Naive thymus-derived CD4-positive, alpha-beta T cell (primary cell): ENCODE data around the gene IBTK. TPM values are rescaled to one million over a fixed set of nuclear protein-coding genes. Genes with fewer than 3 reads are reported as not detected.
"Not testable (repeated sequence)": the region's sequence is repeated elsewhere in the genome, so short reads cannot be mapped to it uniquely, and the experiment has no call there.

Experiments
- ATAC-seq: fragments of 150-1000 bp; cut with Tn5 transposase; 2 replicates; pipeline ENCODE4 v1.10.0; 2021; ENCODE audit warnings: mild to moderate bottlenecking, moderate library complexity
- CTCF ChIA-PET: fragments of 350-600 bp; sonication (Branson Sonifier 250); formaldehyde crosslinking; loops from one replicate; lab custom pipeline; 2021; ENCODE audit warnings: antibody characterized with exemption; lab: Charles Lee
- POLR2A ChIA-PET: fragments of 350-600 bp; sonication (Branson Sonifier 250); formaldehyde crosslinking; loops from one replicate; lab custom pipeline; 2021; ENCODE audit warnings: antibody characterized with exemption, inconsistent platforms; lab: Charles Lee
- DNase-seq, 9 donors: peaks; one replicate each; pipeline versions ENCODE4 v3.0.0 to v3.0.0-alpha.2; 2020 to 2022; ENCODE audit warnings: mixed read lengths in 1 of 9
- H3K27ac ChIP-seq: one replicate; pipeline ENCODE4 v1.7.0; 2013; ENCODE audit warnings: mild to moderate bottlenecking, low read depth, low read length, moderate library complexity
- H3K27me3 ChIP-seq, 2 donors: one replicate each; pipeline ENCODE4 v1.7.0; 2013; ENCODE audit warnings: low read length in 2 of 2, mild to moderate bottlenecking in 2 of 2, moderate library complexity in 2 of 2; ENCODE audit not compliant: control insufficient read depth in 2 of 2, insufficient read depth in 2 of 2
- H3K36me3 ChIP-seq, 3 experiments: 1 replicate in 2 of 3; 2 replicates in 1 of 3; pipeline ENCODE4 v1.7.0; 2013; ENCODE audit warnings: low read length in 3 of 3, mild to moderate bottlenecking in 3 of 3, moderate library complexity in 1 of 3; ENCODE audit not compliant: insufficient read depth in 3 of 3, control insufficient read depth in 2 of 3
- H3K4me1 ChIP-seq, 2 donors: one replicate each; pipeline ENCODE4 v1.7.0; 2013; ENCODE audit warnings: low read length in 2 of 2, mild to moderate bottlenecking in 2 of 2, moderate library complexity in 1 of 2; ENCODE audit not compliant: control insufficient read depth in 2 of 2, insufficient read depth in 2 of 2
- H3K4me3 ChIP-seq: 2 replicates; pipeline ENCODE4 v1.7.0; 2013; ENCODE audit warnings: mild to moderate bottlenecking, low read length
- H3K9me3 ChIP-seq, 3 experiments: 1 replicate in 2 of 3; 2 replicates in 1 of 3; pipeline ENCODE4 v1.7.0; 2013; ENCODE audit warnings: low read length in 3 of 3; ENCODE audit not compliant: control insufficient read depth in 2 of 3
- H3K27ac Mint-ChIP-seq, 9 donors: one replicate each; pipeline ENCODE4 v1.8.0; 2020 to 2022; ENCODE audit warnings: mixed read lengths in 9 of 9, mild to moderate bottlenecking in 8 of 9, moderate library complexity in 5 of 9, inconsistent platforms in 2 of 9
- H3K27me3 Mint-ChIP-seq, 5 donors: one replicate each; pipeline ENCODE4 v1.8.0; 2021 to 2022; ENCODE audit warnings: mixed read lengths in 5 of 5, mild to moderate bottlenecking in 1 of 5
- H3K36me3 Mint-ChIP-seq, 5 donors: one replicate each; pipeline ENCODE4 v1.8.0; 2020 to 2022; ENCODE audit warnings: mixed read lengths in 5 of 5, mild to moderate bottlenecking in 3 of 5, inconsistent platforms in 1 of 5
- H3K4me1 Mint-ChIP-seq, 7 donors: one replicate each; pipeline ENCODE4 v1.8.0; 2020 to 2022; ENCODE audit warnings: mixed read lengths in 7 of 7, mild to moderate bottlenecking in 3 of 7, inconsistent platforms in 1 of 7
- H3K4me3 Mint-ChIP-seq, 10 donors: one replicate each; pipeline ENCODE4 v1.8.0; 2020 to 2022; ENCODE audit warnings: mild to moderate bottlenecking in 10 of 10, mixed read lengths in 10 of 10, moderate library complexity in 6 of 10, inconsistent platforms in 2 of 10
- H3K9me3 Mint-ChIP-seq, 11 donors: one replicate each; pipeline ENCODE4 v1.8.0; 2020 to 2022; ENCODE audit warnings: mixed read lengths in 11 of 11, mild to moderate bottlenecking in 4 of 11, inconsistent platforms in 1 of 11, moderate library complexity in 1 of 11
- intact Hi-C, 2 donors: fragments of 100-400 bp; cut with micrococcal nuclease; formaldehyde crosslinking; loops; one replicate each; pipeline ENCODE4 v1.15.1; 2023
- polyA plus RNA-seq, 2 donors: library from polyadenylated mRNA; unstranded; fragments of 300-500 nt; fragmentation: Illumina TruSeq; gene quantifications; one replicate each; pipeline ENCODE4 v1.2.3, GENCODE V29; 2021
- total RNA-seq, 6 experiments: library from RNA in 5 of 6; stranded (reverse) in 5 of 6; gene quantifications; 1 replicate in 5 of 6; 2 replicates in 1 of 6; pipeline ENCODE4 v1.2.3 and lab custom pipeline; 2021 to 2026

Gene IBTK
- total RNA-seq (10 to 100 TPM; 16.6 to 35.8 (median 26.1) TPM), polyA plus RNA-seq (10 to 100 TPM; 15.6 to 19.0 TPM), total RNA-seq (lab: John Stamatoyannopoulos, UW) (62.1 reads per million, percentile 75 among the genes with 10 or more reads in this experiment)

- peaks cover 0 to 8% (median 0%) of the 10 kb centered on the region in 3 experiments for H3K36me3 ChIP-seq
- peak within 1 kb of the TSS; percentile 87 for H3K4me3 ChIP-seq
- peaks cover 21 to 51% (median 42%) of the 10 kb centered on the region in 7 donors for H3K4me1 Mint-ChIP-seq
- no peaks in the 10 kb centered on the region for H3K27me3 Mint-ChIP-seq
- peaks cover 0 to 8% (median 3%) of the 10 kb centered on the region in 5 donors for H3K36me3 Mint-ChIP-seq
- peaks cover 12 to 15% of the 10 kb centered on the region in 2 donors for H3K4me1 ChIP-seq
- intact Hi-C loops: loop anchor here (1.0 to 2.0 kb wide), 6 partner anchors 495 to 1979 kb away; partner anchors contain the start of genes CEP162 (in 2 of the 2), TENT5A (in 2 of the 2), DOP1A (in 1 of the 2) and PGM3 (in 1 of the 2)
- no peaks in the 10 kb centered on the region for H3K27me3 ChIP-seq
- H3K27ac ChIP-seq: peak within 1 kb of the TSS; percentile 85
- H3K4me3 Mint-ChIP-seq: peak within 1 kb of the TSS; percentile 92 to 99 (median 98)
- POLR2A ChIA-PET: interaction anchor here (0.5 kb wide), 1 partner anchor 18 kb away, joined by 3 read pairs; no protein-coding TSS in a partner anchor
- H3K27ac Mint-ChIP-seq: peak within 1 kb of the TSS; percentile 93 to 99 (median 97)
- DNase-seq (peak; percentile 86 to 97 (median 92)), ATAC-seq (peak; percentile 97)
- CTCF ChIA-PET: interaction anchor here (1.5 to 1.8 kb wide), 2 partner anchors 810 to 820 kb away, joined by 3 to 6 read pairs; partner anchors contain the start of gene DOP1A
- no peaks in the 10 kb centered on the region for H3K9me3 ChIP-seq
- peaks cover 0 to 1% (median 0%) of the 10 kb centered on the region in 11 donors for H3K9me3 Mint-ChIP-seq
Measured at GRCh38 chr6:82247505-82248272, at the start of gene IBTK. IBTK (minus strand) TSS chr6:82247744; CDS start chr6:82240486, 7,258 bp downstream.

GRCh38 chr6:82283771-82284410 is 36.3 kb upstream of the IBTK start:
- Mint-ChIP-seq H3K36me3 (no peaks in the 10 kb centered on the region), H3K9me3 (peaks cover 0 to 3% (median 0%) of the 10 kb centered on the region in 11 donors), H3K27ac (no peak overlapping the region), H3K27me3 (peaks cover 0 to 10% (median 0%) of the 10 kb centered on the region in 5 donors), H3K4me1 (peaks cover 6 to 23% (median 16%) of the 10 kb centered on the region in 7 donors), H3K4me3 (no peak overlapping the region)
- DNase-seq (no peak), ATAC-seq (no peak)
- Histone ChIP-seq H3K4me1 (peaks cover 0 to 4% of the 10 kb centered on the region in 2 donors), H3K27ac (no peak overlapping the region), H3K4me3 (no peak overlapping the region), H3K36me3 (no peaks in the 10 kb centered on the region), H3K27me3 (no peaks in the 10 kb centered on the region), H3K9me3 (no peaks in the 10 kb centered on the region)
- ChIA-PET POLR2A (no interaction called here), CTCF (interaction anchor here (0.6 kb wide), 1 partner anchor 65 kb away, joined by 3 read pairs; no protein-coding TSS in a partner anchor)
- intact Hi-C loops: no loop called here

DNA sequence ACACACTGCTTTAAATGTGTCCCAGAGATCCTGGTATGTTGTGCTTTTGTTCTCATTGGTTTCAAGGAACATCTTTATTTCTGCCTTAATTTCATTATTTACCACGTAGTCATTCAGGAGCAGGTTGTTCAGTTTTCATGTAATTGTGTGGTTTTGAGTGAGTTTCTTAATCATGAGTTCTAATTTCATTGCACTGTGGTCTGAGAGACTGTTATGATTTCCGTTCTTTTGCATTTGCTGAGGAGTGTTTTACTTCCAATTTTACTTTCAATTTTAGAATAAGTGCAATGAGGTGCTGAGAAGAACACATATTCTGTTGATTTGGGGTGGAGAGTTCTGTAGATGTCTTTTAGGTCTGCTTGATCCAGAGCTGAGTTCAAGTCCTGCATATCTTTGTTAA is 34.0 kb upstream of the IBTK start:
- DNase-seq, H3K9me3 ChIP-seq, H3K36me3 ChIP-seq, H3K27me3 ChIP-seq, H3K27ac ChIP-seq, POLR2A ChIA-PET, H3K9me3 Mint-ChIP-seq, H3K36me3 Mint-ChIP-seq, H3K4me3 ChIP-seq, ATAC-seq, H3K27me3 Mint-ChIP-seq, H3K4me1 ChIP-seq, intact Hi-C loops, CTCF ChIA-PET: not testable (repeated sequence)
- peak overlapping the region in 9 of 10 donors; percentile 2 to 57 (median 42) for H3K4me3 Mint-ChIP-seq
- peaks cover 6 to 22% (median 15%) of the 10 kb centered on the region in 7 donors for H3K4me1 Mint-ChIP-seq
- H3K27ac Mint-ChIP-seq: peak overlapping the region; percentile 9 to 78 (median 28)

GRCh38 chr6:82277686-82278085 is 30.1 kb upstream of the IBTK start:
- Histone ChIP-seq H3K27me3 (no peaks in the 10 kb centered on the region), H3K4me3 (no peak overlapping the region), H3K36me3 (no peaks in the 10 kb centered on the region), H3K4me1 (no peaks in the 10 kb centered on the region), H3K27ac (no peak overlapping the region), H3K9me3 (no peaks in the 10 kb centered on the region)
- H3K27me3 Mint-ChIP-seq: no peaks in the 10 kb centered on the region
- no peak overlapping the region for H3K4me3 Mint-ChIP-seq
- ATAC-seq (no peak), DNase-seq (no peak)
- no peaks in the 10 kb centered on the region for H3K36me3 Mint-ChIP-seq
- H3K4me1 Mint-ChIP-seq: peaks cover 5 to 11% (median 8%) of the 10 kb centered on the region in 7 donors
- peaks cover 0 to 5% (median 0%) of the 10 kb centered on the region in 11 donors for H3K9me3 Mint-ChIP-seq
- CTCF ChIA-PET: no interaction called here
- intact Hi-C loops: no loop called here
- POLR2A ChIA-PET: no interaction called here
- no peak overlapping the region for H3K27ac Mint-ChIP-seq

DNA sequence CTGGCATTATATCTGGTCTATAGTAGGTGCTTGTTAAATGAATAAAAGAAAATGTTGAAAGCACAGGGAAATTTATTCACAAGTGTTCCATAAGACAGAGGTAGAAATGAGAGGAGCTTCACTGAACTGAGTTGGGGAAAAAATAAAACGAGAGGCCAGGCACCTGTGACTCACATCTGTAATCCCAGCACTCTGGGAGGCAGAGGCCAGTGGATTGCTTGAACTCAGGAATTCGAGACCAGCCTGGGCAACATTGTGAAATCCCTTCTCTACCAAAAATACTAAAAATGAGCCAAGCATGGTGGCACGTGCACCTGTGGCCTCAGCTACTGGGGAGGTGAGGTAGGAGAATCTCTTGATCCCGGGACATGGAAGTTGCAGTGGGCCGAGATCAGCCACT is 28.1 kb upstream of the IBTK start:
- intact Hi-C loops: no loop called here
- peaks cover 0 to 3% (median 0%) of the 10 kb centered on the region in 7 donors for H3K4me1 Mint-ChIP-seq
- H3K4me3 Mint-ChIP-seq: no peak overlapping the region
- no peaks in the 10 kb centered on the region for H3K36me3 Mint-ChIP-seq
- no peak overlapping the region for H3K4me3 ChIP-seq
- H3K9me3 Mint-ChIP-seq: peaks cover 0 to 5% (median 0%) of the 10 kb centered on the region in 11 donors
- ATAC-seq: no peak
- no peaks in the 10 kb centered on the region for H3K9me3 ChIP-seq
- H3K27me3 ChIP-seq: no peaks in the 10 kb centered on the region
- H3K27me3 Mint-ChIP-seq: peaks cover 0 to 6% (median 0%) of the 10 kb centered on the region in 5 donors
- ChIA-PET CTCF (interaction anchor here (1.2 kb wide), 1 partner anchor 790 kb away, joined by 3 read pairs; no protein-coding TSS in a partner anchor), POLR2A (no interaction called here)
- no peaks in the 10 kb centered on the region for H3K4me1 ChIP-seq
- no peak overlapping the region for H3K27ac Mint-ChIP-seq
- H3K36me3 ChIP-seq: no peaks in the 10 kb centered on the region
- no peak overlapping the region for H3K27ac ChIP-seq
- no peak for DNase-seq

DNA sequence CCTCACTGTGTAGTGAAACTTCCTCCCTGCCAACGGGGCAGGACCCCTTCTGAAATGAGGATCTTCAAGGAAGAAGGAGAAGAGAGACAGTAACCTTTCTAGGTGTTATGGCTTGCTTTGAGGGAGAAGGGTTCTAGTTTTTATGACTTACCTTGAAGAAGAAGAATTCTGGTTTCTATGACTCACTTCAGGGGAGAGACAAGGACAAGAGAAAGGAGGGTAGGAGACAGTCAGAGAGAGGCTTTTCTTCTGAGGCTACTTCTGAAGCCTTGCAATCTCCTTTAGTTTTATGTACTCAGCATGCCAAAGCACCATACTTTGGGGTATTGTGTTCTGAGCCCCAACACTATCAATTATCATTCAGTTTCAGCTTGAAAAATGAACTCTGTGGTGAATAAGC is 25.8 kb upstream of the IBTK start:
- CTCF ChIA-PET: no interaction called here
- Mint-ChIP-seq H3K27ac (no peak overlapping the region), H3K4me1 (peaks cover 0 to 3% (median 0%) of the 10 kb centered on the region in 7 donors), H3K9me3 (peaks cover 0 to 3% (median 0%) of the 10 kb centered on the region in 11 donors), H3K36me3 (no peaks in the 10 kb centered on the region), H3K4me3 (no peak overlapping the region), H3K27me3 (peaks cover 0 to 10% (median 0%) of the 10 kb centered on the region in 5 donors)
- Histone ChIP-seq H3K4me1 (no peaks in the 10 kb centered on the region), H3K27me3 (no peaks in the 10 kb centered on the region), H3K27ac (no peak overlapping the region), H3K4me3 (no peak overlapping the region), H3K9me3 (no peaks in the 10 kb centered on the region), H3K36me3 (no peaks in the 10 kb centered on the region)
- no peak for ATAC-seq
- DNase-seq: no peak
- intact Hi-C loops: loop anchor here (5.0 kb wide), 2 partner anchors 344 to 944 kb away; no protein-coding TSS in a partner anchor
- POLR2A ChIA-PET: no interaction called here
